Pancreas (tissue), 10 donors: ENCODE measurements around the gene ACKR1. TPM values are rescaled to one million over a fixed set of nuclear protein-coding genes. Genes with fewer than 3 reads are reported as not detected.

Source experiments
- ATAC-seq, 4 donors: fragments of 200-7000 bp; cut with Tn5 transposase; one replicate each; pipeline versions ENCODE4 v1.8.0 to v1.9.1; 2020; ENCODE audit warnings: mild to moderate bottlenecking in 4 of 4, moderate library complexity in 4 of 4
- DNase-seq, 6 donors: peaks; one replicate each; pipeline ENCODE4 v3.0.0-alpha.2; 2020
- FAIRE-seq: peaks from 2 replicates; lab custom pipeline; 2012; peaks lifted over from hg19 to GRCh38; lab: Jason Lieb, UNC
- H3K27ac ChIP-seq, 4 donors: fragments of 200-600 bp; sonication (generic); 1 replicate in 3 of 4; 2 replicates in 1 of 4; pipeline versions ENCODE4 v1.5.0 to v1.8.0; 2020
- H3K27me3 ChIP-seq, 4 donors: fragments of 200-600 bp; one replicate each; pipeline ENCODE4 v1.8.0; 2021
- H3K36me3 ChIP-seq, 3 donors: fragments of 200-600 bp; sonication (generic) in 1 of 3; one replicate each; pipeline versions ENCODE4 v1.5.0 to v1.8.0; 2020 to 2021
- H3K4me1 ChIP-seq, 3 donors: fragments of 200-600 bp; one replicate each; pipeline ENCODE4 v1.8.0; 2021
- H3K4me3 ChIP-seq, 4 donors: fragments of 200-600 bp; sonication (generic) in 2 of 4; one replicate each; pipeline versions ENCODE4 v1.5.0 to v1.8.0; 2020 to 2021
- H3K9me3 ChIP-seq, 4 donors: fragments of 200-600 bp; one replicate each; pipeline ENCODE4 v1.8.0; 2021
- CTCF ChIP-seq, 4 donors: fragments of 200-600 bp; sonication (generic) in 3 of 4; IDR thresholded peaks; one replicate each; pipeline versions ENCODE4 v1.5.0 to v1.8.0; 2021; ENCODE audit warnings: antibody characterized with exemption in 4 of 4
- WGBS, 2 donors: extraction: QIAGEN DNeasy Blood & Tissue Kit; methylation state at CpG; one replicate each; pipeline ENCODE4 v1.1.7; 2013; 5-methylcytosine and 5-hydroxymethylcytosine counted together
- intact Hi-C, 3 donors: fragments of 100-400 bp; cut with DNase I; formaldehyde crosslinking; loops; one replicate each; pipeline versions ENCODE4 v1.11.1 to v1.14.2; 2022
- polyA plus RNA-seq, 2 donors: library from polyadenylated mRNA; stranded (reverse); fragments of 200-250 nt; gene quantifications; one replicate each; pipeline ENCODE4 v1.2.3, GENCODE V29; 2013
- total RNA-seq, 6 donors: library from RNA; stranded (reverse); fragmentation: NEBNext Ultra II Directional in 4 of 6; extraction: Animal tissue kit (Norgen Biotek cat#: 25700) in 4 of 6; gene quantifications; one replicate each; pipeline versions ENCODE4 v1.2.1 to v1.2.4, GENCODE V29; 2021 to 2023
- donor health status: healthy with polysubstance abuse.
- donor health status: DM: no; HTN: no; CAD: no; lungs with moderate emphysema.
- donor health status: DM: no; HTN: no; CAD: no.
- donor health status: control.
- donor health status: control.
- donor health status: Bipolar disorder and iron deficiency.
- donor health status: DM: yes; HTN: yes; CAD: no.
- donor health status: DM: no; HTN: no; CAD: no.
- donor health status: DM: no; HTN: no; CAD: no.
- donor health status: DM: yes; HTN: yes; CAD: no.

ACKR1 gene
- 10 to 100 TPM in 2 of 6 donors, 1 to 10 TPM in 4; 4.1 to 13.5 (median 7.2) TPM for total RNA-seq
- 10 to 100 TPM; 22.7 to 27.0 TPM for polyA plus RNA-seq

GRCh38 chr1:159204161-159205141 lies at the start of gene ACKR1:
Gene ACKR1, plus strand, starts transcription at chr1:159204875. Its CDS starts 85 bp downstream, at chr1:159204960.
- WGBS, 2 donors: 40 to 42% methylated on average over 13 of the region's 13 CpGs
- Histone ChIP-seq H3K4me1 (no peaks in the 10 kb centered on the region), H3K9me3 (no peaks in the 10 kb centered on the region), H3K4me3 (no peak within 1 kb of the TSS), H3K27ac (no peak within 1 kb of the TSS), H3K36me3 (no peaks in the 10 kb centered on the region), H3K27me3 (peaks cover 0 to 4% (median 0%) of the 10 kb centered on the region in 4 donors)
- ATAC-seq: no peak
- TF ChIP-seq CTCF (IDR thresholded peaks at IDR 0.05): no peak
- FAIRE-seq: no peak
- no peak for DNase-seq
- intact Hi-C loops: loop anchor here in 1 of 3 donors (10.0 kb wide), 1 partner anchor 50 kb away; no protein-coding TSS in a partner anchor

- Histone ChIP-seq H3K27me3 (peaks cover 0 to 7% (median 3%) of the 10 kb centered on the region in 4 donors), H3K9me3 (no peaks in the 10 kb centered on the region), H3K4me1 (peaks cover 0 to 3% (median 0%) of the 10 kb centered on the region in 3 donors), H3K36me3 (no peaks in the 10 kb centered on the region), H3K27ac (no peak overlapping the region), H3K4me3 (no peak overlapping the region)
- ATAC-seq: peak; percentile 92 to 100 (median 100)
- intact Hi-C loops: loop anchor here in 1 of 3 donors (10.0 kb wide), 1 partner anchor 634 kb away; no protein-coding TSS in a partner anchor
- peak; percentile 64 to 83 (median 74) for DNase-seq
- peak; percentile 85 to 95 (median 90) for TF ChIP-seq CTCF (IDR thresholded peaks at IDR 0.05)
- WGBS, 2 donors: 1% methylated on average over 4 of the region's 4 CpGs
- FAIRE-seq: peak; percentile 87
Measured at GRCh38 chr1:159161001-159161718, 43.5 kb upstream of the ACKR1 start.

DNA sequence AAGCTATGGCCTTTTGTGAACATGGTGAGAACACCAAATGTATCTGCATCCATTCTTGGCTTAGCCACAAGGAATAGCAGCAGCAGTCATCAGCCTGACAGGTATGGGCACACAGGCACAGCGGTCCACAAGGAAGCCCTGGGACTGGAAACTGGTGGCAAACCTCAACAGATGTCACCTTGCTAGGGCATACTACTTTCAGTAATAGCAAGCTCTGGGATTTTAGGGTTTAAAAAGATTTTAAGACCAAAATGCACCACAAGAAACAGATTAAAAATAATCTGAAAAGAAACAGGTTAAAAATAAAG lies 43.0 kb upstream of the ACKR1 start:
- intact Hi-C loops: loop anchor here in 1 of 3 donors (10.0 kb wide), 1 partner anchor 633 kb away; no protein-coding TSS in a partner anchor
- no peak overlapping the region for H3K4me3 ChIP-seq

More for the DNA sequence above, 43.0 kb upstream of the ACKR1 start:
- DNase-seq (no peak), ATAC-seq (no peak), FAIRE-seq (no peak)
- Histone ChIP-seq H3K36me3 (no peaks in the 10 kb centered on the region), H3K27me3 (peaks cover 0 to 7% (median 3%) of the 10 kb centered on the region in 4 donors), H3K4me1 (peaks cover 0 to 3% (median 0%) of the 10 kb centered on the region in 3 donors), H3K27ac (no peak overlapping the region), H3K9me3 (no peaks in the 10 kb centered on the region)
- no peak for TF ChIP-seq CTCF (IDR thresholded peaks at IDR 0.05)
- 93 to 100% methylated on average over 1 of the region's 1 CpG for WGBS, 2 donors
